H1 (cell line): ENCODE data around the gene BTBD8. TPM values are rescaled to one million over a fixed set of nuclear protein-coding genes. Genes with fewer than 3 reads are reported as not detected.

Experiments used
- ASH2L ChIP-seq: fragments of 200-600, 300-600 bp; sonication (generic); IDR thresholded peaks from one replicate; pipeline ENCODE4 v1.7.1; 2017; ENCODE audit warnings: low read length
- BACH1 ChIP-seq: IDR thresholded peaks from 2 replicates; pipeline ENCODE4 v1.6.1; 2012; ENCODE audit warnings: low read length, improper control_type of control experiment
- BCL11A ChIP-seq, 2 experiments: IDR thresholded peaks; one replicate each; pipeline ENCODE4 v1.6.1; 2011; ENCODE audit warnings: low read depth in 2 of 2, low read length in 2 of 2, mild to moderate bottlenecking in 2 of 2
- BRCA1 ChIP-seq: IDR thresholded peaks from 2 replicates; pipeline ENCODE4 v1.6.1; 2012; ENCODE audit warnings: low read depth, low read length, improper control_type of control experiment
- CREB1 ChIP-seq: IDR thresholded peaks from 2 replicates; pipeline ENCODE4 v1.6.1; 2012; ENCODE audit warnings: inconsistent platforms
- GABPA ChIP-seq: IDR thresholded peaks from 2 replicates; pipeline ENCODE4 v1.6.1; 2011; ENCODE audit warnings: mild to moderate bottlenecking, low read length, moderate library complexity, borderline replicate concordance; ENCODE audit not compliant: insufficient read depth
- JUND ChIP-seq: IDR thresholded peaks from 2 replicates; pipeline ENCODE4 v1.6.1; 2011; ENCODE audit warnings: mild to moderate bottlenecking, improper control_type of control experiment, low read length
- KDM4A ChIP-seq: IDR thresholded peaks from one replicate; pipeline ENCODE4 v1.7.1; 2012; ENCODE audit warnings: low read depth, mild to moderate bottlenecking, moderate library complexity, low read length, inconsistent platforms; ENCODE audit not compliant: severe bottlenecking
- NANOG ChIP-seq: IDR thresholded peaks from 2 replicates; pipeline ENCODE4 v1.6.1; 2011; ENCODE audit warnings: low read length, low read depth, mild to moderate bottlenecking, inconsistent platforms; ENCODE audit not compliant: insufficient read depth, poor library complexity, severe bottlenecking
- POLR2AphosphoS5 ChIP-seq: IDR thresholded peaks from 2 replicates; pipeline ENCODE4 v1.6.1; 2011; ENCODE audit warnings: low read depth, low read length
- RAD21 ChIP-seq, 2 experiments: IDR thresholded peaks in 1 of 2; conservative IDR thresholded peaks in 1 of 2; 2 replicates each; pipeline ENCODE4 v1.6.1; 2011; ENCODE audit warnings: low read depth in 2 of 2, low read length in 2 of 2, improper control_type of control experiment in 1 of 2, inconsistent platforms in 1 of 2, mild to moderate bottlenecking in 1 of 2, moderate library complexity in 1 of 2
- RNF2 ChIP-seq: fragments of 200-900, 300-1000 bp; sonication (generic); IDR thresholded peaks from 2 replicates; pipeline ENCODE4 v1.7.1; 2016; ENCODE audit warnings: borderline replicate concordance, low read depth, mild to moderate bottlenecking, antibody characterized with exemption, low read length; ENCODE audit not compliant: poor library complexity, severe bottlenecking; ENCODE audit errors: missing control alignments
- SAP30 ChIP-seq: fragments of 300-600 bp; sonication (generic); IDR thresholded peaks from 2 replicates; pipeline ENCODE4 v1.7.1; 2012; ENCODE audit warnings: low read length, moderate library complexity, mild to moderate bottlenecking, inconsistent platforms; ENCODE audit not compliant: insufficient read depth, insufficient replicate concordance
- SIRT6 ChIP-seq: IDR thresholded peaks from one replicate; pipeline ENCODE4 v1.7.1; 2012; ENCODE audit warnings: low read length, inconsistent platforms
- SIX5 ChIP-seq: IDR thresholded peaks from 2 replicates; pipeline ENCODE4 v1.6.1; 2011; ENCODE audit warnings: mild to moderate bottlenecking, low read depth, low read length
- SP1 ChIP-seq: IDR thresholded peaks from 2 replicates; pipeline ENCODE4 v1.6.1; 2011; ENCODE audit warnings: low read depth, low read length
- SP2 ChIP-seq: IDR thresholded peaks from 2 replicates; pipeline ENCODE4 v1.6.1; 2012; ENCODE audit warnings: mild to moderate bottlenecking, low read length, inconsistent platforms
- SP4 ChIP-seq: IDR thresholded peaks from 2 replicates; pipeline ENCODE4 v1.6.1; 2012; ENCODE audit warnings: low read length, inconsistent platforms
- SRF ChIP-seq: IDR thresholded peaks from 2 replicates; pipeline ENCODE4 v1.6.1; 2011; ENCODE audit warnings: mild to moderate bottlenecking, low read depth, low read length, moderate library complexity
- TCF12 ChIP-seq: IDR thresholded peaks from 2 replicates; pipeline ENCODE4 v1.6.1; 2011; ENCODE audit warnings: low read depth, mild to moderate bottlenecking, low read length
- polyA plus RNA-seq, 7 experiments: library from polyadenylated mRNA; depleted of rRNA in 3 of 7; stranded (reverse) in 5 of 7; unstranded in 2 of 7; fragments of >200 nt in 5 of 7; fragments of 200-250 nt in 2 of 7; gene quantifications; 1 replicate in 5 of 7; 2 replicates in 1 of 7; 4 replicates in 1 of 7; pipeline versions ENCODE4 v1.2.1 to v1.2.3, GENCODE V29; 2011 to 2013; ENCODE audit warnings: missing spikeins in 2 of 7, mixed read lengths in 2 of 7
- total RNA-seq: library from RNA; stranded (reverse); fragmentation: NEBNext Ultra II Directional; extraction: Animal tissue kit (Norgen Biotek cat#: 25700); gene quantifications from 2 replicates; pipeline ENCODE4 v1.2.1, GENCODE V29; 2021
- TF ChIP-seq, protein P1 (sequence below): IDR thresholded peaks from 2 replicates; pipeline ENCODE4 v1.6.1; 2011; ENCODE audit warnings: low read depth, mild to moderate bottlenecking, low read length; ENCODE audit not compliant: insufficient read depth
- TF ChIP-seq, protein P2 (sequence below): IDR thresholded peaks from 2 replicates; pipeline ENCODE4 v1.6.1; 2012; ENCODE audit warnings: inconsistent platforms

The BTBD8 gene
- total and polyA plus RNA-seq, 2 of the 8 experiments (the other 6 are each of a cell fraction or from before 2014, with no cell fraction given) = 0.44 to 2.5 TPM

DNA sequence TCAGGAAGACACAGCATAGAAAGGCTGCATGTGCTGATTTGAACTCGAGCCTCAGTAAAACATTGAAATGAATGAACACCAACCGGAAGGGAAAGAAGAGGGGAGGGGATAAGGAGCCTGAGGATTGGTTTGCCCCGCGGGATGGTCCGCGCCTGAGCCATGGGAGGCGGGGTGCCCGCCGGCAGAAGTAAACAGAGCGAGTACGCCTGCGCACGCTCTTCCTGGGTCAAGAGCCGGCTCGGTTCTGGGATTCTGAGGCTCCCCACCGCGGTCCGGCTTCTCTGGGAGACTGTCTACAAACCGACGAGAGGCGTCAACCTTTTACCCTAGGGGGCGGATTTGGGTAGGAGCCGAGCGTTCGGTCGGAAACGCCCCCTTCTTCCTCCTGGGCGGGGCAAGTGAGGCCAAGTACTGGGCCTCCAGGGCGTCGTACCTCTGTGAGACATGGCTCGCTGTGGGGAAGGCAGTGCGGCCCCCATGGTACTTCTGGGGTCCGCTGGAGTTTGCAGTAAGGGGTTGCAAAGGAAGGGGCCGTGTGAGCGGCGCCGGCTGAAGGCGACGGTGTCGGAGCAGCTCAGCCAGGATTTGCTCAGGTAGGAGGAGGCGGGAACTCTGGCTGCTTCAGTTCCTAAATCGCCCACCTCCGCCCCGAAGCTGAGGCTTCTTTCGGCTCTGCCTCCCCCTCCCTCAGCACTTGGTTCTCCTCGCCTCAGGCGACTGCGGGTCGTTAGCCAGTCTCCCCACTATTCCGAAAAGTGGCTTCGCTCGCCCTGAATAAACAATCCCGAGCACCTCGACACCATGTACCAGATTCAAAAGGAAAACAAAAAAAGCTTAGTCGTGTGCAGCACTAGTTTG, at the start of gene BTBD8 (continued):
- no peak; the same call in 1 of the 2 replicates for TF ChIP-seq CREB1
- TF ChIP-seq SIX5 = no peak
- TF ChIP-seq NANOG = no peak
- TF ChIP-seq SRF = no peak
- TF ChIP-seq BACH1 = no peak
- TF ChIP-seq BRCA1 = no peak
- no peak for TF ChIP-seq GABPA
- TF ChIP-seq ASH2L = peak; percentile 84
- no peak for TF ChIP-seq SP2
- peak; percentile 23; the same call in 1 of the 2 replicates for TF ChIP-seq SP1
- TF ChIP-seq BCL11A (IDR thresholded peaks at IDR 0.05; ENCODE audit: low read depth in 2 of 2, low read length in 2 of 2) = no peak
- peak; percentile 3; the same call in 1 of the 2 replicates for TF ChIP-seq SP4
- TF ChIP-seq RNF2 = no peak
- no peak for TF ChIP-seq TCF12
- TF ChIP-seq KDM4A = peak; percentile 83
- no peak for TF ChIP-seq JUND
- TF ChIP-seq, protein P1, sequence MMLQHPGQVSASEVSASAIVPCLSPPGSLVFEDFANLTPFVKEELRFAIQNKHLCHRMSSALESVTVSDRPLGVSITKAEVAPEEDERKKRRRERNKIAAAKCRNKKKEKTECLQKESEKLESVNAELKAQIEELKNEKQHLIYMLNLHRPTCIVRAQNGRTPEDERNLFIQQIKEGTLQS = no peak
- TF ChIP-seq, protein P2, sequence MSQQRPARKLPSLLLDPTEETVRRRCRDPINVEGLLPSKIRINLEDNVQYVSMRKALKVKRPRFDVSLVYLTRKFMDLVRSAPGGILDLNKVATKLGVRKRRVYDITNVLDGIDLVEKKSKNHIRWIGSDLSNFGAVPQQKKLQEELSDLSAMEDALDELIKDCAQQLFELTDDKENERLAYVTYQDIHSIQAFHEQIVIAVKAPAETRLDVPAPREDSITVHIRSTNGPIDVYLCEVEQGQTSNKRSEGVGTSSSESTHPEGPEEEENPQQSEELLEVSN = peak; percentile 51
- TF ChIP-seq SIRT6 = no peak
- TF ChIP-seq SAP30 = no peak
- TF ChIP-seq RAD21 (IDR thresholded peaks at IDR 0.05 in 1 of 2, conservative IDR thresholded peaks at IDR 0.05 in 1 of 2; ENCODE audit: low read depth in 2 of 2, low read length in 2 of 2) = peak in 1 of 2 experiments; percentile 11; a peak in 2 of 4 replicates
- TF ChIP-seq POLR2AphosphoS5 = peak; percentile 89
